ENCODE measurements around the gene RFX2.

GRCh38 chr19:6058518-6059201 lies 51.6 kb downstream of the RFX2 start:
- TF ChIP-seq CTCF (IDR thresholded peaks at IDR 0.05; ENCODE audit: low read depth, low read length, poor library complexity, severe bottlenecking) (no peak), EZH2phosphoT487 (IDR thresholded peaks at IDR 0.05; ENCODE audit: borderline replicate concordance, low read length) (no peak)

Measured in DOHH2 (cell line).